Activated CD8-positive, alpha-beta memory T cell treated with anti-CD3 and anti-CD28 coated beads, Interleukin-2, amount 50 U/mL, for 48 hours (primary cell): ENCODE data around the gene C2orf76.
"Not testable (repeated sequence)": the region's sequence is repeated elsewhere in the genome, so short reads cannot be mapped to it uniquely, and the experiment has no call there.

Experiments
- DNase-seq: peaks from one replicate; pipeline ENCODE4 v3.0.0-alpha.2; 2020

C2orf76 gene

DNA sequence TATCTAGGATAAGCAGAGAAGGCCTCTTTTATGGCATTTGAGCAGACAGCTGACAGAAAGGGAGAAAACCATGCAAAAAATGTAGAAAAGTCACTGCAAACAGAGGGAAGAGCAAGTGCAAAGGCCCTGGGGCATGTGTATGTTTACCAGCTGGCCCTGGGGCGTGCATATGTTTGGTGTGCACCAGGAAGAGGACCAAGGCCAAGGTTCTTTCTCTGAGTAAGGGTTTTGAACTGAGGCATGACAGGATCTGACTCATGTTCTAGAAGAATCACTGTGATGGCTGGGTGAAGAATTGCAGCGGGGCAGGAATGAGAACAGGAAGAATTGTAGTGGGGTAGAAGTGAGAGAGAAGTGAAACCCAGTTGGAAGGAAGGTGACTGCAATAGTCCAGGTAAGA, 73.4 kb downstream of the C2orf76 start:
- DNase-seq, result no peak

DNA sequence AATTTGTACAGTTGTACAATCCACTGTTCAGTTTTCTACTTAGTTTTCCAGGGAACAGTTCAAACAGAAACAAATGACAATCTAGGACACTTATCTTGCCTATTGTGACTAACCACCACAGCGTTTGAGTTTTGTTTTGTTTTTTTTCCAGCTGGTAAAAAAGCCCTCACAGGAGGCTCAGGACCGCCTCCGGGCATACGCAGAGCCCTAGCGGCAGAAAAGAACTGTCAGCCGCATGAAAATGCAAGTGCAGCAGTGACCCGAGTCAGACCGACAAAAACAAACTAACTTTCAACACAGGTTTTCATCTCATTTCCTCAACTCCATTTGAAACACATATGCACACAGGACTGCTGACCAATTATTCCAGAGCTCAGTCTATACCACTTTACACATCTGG, 74.4 kb downstream of the C2orf76 start:
- no peak for DNase-seq

DNA sequence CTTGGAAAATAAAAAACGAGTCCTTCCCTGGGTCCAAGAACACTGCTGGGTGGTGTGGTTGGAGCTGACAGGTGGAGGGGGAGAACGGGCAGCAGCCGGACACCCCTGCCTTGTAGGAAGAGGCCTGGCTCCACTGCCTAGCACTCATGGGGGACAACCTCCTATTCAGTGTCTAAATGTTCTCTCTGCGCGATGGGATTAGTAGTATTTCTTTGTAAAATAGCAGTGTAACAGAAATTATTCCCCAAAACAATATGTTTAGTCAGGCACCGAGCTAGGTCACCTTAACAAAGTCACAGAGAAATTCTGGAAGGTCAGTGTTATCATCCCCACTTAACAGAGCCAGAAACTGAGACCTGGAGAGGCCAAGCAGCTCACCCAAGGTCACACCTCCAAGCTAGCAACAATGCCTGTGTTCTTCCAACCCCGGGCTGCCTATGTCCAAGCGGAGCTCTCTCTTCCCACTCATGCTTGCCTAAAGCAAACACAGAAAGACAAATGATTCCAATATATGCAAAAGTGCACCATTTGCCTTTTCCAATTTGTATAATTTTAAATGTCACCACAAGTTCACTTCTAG, 75.0 kb downstream of the C2orf76 start:
- DNase-seq, result no peak

DNA sequence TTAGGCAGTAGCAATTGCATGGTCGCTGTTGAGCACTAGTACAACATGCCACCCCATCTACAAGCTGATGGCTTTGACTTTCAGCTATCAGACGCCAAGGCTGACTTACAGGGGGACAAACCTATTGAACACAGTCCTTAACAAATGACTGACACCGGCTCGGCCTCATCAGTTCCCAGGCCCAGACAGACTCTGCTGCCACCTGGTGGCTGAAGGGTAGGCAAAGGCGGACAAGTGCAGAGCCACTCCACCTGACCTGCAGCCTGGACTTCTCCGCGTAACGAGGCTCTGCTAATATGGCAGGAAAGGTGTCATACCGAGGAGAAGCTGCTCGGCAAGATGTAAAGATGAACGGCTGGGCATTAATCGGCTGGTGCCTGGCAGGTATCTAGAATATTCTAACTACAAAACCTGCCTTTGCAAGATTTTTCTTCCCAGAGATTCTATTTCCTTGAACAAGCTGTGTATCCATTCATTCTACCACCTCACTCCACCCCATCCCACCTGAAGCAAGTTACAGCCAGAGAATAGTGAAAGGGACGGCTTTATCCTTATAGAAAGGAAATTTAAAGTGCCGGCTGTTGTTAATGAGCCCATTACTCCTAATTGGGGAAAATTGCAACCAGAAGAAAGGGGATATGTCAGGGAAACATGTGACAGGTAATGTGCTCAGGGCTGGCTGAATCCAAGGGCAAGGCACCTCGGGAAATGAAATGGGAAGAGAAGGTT, 75.6 kb downstream of the C2orf76 start:
- peak; percentile 83 for DNase-seq

DNA sequence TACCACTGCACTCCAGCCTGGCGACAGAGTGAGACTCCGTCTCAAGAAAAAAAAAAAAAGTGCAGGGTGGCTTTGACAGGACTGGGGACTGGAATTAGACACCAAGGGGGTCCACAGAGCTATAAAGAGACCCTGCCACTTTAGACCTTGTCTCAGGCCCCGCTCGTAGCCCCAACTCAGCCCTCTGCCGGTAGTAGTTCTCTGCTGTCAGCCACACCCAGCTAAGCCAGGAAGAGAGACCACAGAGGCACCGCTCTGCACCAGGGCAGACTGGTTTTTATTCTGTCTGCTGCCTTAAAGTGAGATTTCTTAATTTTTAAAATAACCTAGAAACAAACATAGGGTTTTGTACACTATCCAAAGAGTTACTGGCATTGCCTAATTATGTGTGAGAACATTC, 77.0 kb downstream of the C2orf76 start:
- no peak for DNase-seq

DNA sequence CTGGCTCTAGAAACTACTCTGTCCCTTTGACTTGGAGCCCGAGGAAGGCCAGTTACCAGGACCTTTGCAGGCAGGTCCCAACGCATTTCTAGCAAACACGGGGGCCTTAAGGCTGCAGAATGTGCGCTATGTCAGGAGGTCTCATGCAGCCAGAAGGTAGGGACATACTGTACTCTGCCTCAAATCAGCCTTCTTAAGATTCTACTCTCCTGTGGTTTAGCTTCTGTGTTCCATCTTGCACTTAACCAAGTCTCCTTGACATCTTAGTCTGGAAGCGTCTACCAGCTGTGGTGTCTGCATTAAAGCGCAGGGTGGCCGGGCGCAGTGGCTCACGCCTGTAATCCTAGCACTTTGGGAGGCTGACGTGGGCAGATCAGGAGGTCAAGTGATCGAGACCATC, 77.5 kb downstream of the C2orf76 start:
- DNase-seq, result no peak

DNA sequence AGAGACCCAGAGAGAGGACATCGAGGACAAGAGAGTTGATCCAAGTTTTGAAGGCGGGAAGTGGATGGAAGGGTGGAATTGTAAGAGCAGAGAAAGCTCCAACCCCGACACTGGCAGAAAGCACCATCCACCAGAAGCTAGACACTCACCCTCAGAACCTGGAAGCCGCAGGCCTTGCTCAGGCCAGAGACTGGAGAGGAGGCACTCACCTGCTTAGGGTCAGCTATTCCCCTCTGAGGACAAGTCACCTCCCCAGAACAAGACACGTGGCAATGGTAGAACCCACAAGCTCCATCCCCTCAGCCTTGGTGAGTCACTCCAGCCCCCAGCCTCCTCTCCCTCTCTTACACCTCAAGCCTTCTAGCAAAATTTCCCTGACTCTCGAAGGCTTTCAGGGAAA, 78.1 kb downstream of the C2orf76 start:
- no peak for DNase-seq

DNA sequence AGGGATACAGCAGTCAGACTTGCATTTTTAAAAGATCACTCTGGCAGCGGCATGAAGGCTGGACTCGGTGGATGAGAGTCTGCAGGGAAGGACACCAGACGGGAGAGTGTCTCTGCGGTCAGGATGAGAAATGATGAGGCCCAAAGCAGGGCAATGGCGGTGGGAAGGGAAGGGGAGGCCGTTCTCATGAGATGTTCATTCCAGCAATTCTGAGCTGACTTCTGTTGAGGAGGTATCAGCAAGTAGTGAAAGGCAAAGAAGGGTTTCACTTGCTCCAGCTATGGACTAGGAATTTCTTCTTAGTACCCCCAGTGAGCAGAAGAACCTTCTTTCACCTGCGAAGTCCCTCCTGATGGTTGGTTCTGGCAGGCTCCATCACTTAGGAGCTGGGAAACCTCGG, 80.0 kb downstream of the C2orf76 start:
- DNase-seq, result no peak

DNA sequence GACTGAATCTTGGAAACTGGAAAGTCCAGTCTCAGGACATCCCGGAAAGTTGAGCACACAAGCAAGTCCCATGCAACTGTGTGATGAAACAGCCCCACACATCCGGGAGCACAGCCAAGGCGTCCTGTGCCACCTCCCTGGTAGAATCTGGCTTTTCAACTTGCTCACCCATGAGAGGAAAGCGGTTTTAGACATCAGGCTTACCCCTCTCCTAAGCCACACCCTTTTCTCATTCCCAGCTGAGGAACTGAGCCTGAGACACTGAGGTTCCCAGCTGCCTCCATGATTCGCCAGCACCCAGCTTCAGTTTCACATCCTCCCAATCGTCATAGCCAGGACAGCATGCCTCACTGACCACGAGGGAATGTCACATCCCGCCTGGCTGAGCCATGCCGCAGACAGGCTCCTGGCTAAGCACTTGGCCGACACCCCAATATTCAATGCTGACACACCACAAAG, 82.7 kb downstream of the C2orf76 start:
- DNase-seq, result no peak

DNA sequence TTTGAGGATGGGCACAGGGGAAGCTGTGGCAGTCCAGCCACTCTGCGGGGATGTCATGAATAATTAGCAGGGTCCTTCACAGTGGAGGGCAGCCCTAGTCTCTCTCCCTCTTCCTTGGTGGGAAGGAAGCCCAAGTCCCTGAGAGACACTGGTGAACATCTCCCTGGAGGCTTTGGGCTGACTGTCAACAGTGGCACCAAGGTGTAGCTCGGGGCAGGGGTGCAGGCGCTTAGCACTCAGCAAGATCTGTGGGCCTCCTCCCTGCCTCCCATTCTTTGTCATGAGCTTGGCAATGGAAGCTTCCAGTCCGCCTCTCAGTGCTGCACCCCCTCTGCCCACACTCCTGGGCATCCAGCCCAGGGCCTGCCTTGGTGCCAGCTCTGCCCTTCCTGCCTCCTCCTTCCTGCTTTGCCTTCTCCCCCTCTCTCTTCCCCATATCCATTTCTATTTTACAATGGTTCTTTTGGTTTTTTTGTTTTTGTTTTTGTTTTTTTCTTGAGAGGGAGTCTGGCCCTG, 83.6 kb downstream of the C2orf76 start:
- DNase-seq, result no peak

DNA sequence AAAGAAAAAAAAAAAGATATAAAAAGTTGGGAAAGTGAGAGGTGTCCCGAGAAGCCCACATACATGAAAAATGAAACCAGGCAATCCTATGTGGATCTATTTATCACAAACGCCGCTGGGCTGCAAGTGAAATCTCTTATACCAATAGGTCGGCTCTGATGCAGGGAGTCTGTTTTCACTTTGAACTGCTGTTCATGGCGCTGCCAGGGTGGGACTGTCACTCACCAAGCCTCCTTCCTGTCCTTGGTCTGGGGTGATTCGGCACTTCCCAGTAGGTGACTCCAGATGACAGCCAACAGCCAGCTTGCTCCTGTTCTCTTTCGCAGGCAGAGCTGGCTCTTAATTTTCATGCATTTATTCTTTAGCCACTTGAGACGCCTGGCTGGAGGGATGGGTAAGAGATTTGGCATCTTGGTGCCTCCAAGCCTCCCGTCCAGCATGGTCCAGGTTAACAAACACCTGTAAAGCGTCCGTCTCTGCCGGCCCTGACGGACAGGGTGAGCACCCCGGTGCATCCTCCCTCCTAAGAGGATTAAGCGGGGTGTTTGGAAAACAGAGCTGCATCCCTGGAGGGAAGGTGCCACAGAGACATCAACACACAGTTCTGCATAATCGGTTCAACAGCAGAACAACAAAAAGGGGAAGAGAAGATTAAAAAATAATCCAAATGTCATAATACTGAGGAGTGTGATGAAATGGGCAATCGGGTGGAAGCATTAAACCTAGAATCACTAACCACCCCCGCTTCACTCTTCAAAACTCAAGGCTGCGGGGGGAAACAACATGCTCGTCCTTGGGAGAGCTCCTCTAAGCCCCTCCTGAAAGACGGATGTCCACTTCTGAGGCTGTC, 84.3 kb downstream of the C2orf76 start:
- no peak for DNase-seq

DNA sequence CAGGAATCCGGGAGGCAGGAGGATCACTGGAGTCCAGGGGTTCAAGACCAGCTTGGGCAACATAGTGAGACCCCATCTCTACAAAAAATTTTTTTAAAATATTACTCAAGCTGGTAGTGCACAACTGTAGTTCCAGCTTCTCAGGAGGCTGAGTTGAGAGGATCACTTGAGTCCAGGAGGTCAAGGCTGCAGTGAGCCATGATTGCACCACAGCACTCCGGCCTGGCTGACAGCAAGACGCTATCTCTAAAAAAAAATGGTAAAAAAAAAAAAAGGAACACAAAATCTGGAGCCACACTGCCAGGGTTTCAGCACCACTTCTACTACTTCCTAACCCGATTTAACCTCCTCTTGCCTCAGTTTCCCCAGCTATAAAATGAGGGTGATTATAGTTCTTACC, 86.0 kb downstream of the C2orf76 start:
- no peak for DNase-seq

DNA sequence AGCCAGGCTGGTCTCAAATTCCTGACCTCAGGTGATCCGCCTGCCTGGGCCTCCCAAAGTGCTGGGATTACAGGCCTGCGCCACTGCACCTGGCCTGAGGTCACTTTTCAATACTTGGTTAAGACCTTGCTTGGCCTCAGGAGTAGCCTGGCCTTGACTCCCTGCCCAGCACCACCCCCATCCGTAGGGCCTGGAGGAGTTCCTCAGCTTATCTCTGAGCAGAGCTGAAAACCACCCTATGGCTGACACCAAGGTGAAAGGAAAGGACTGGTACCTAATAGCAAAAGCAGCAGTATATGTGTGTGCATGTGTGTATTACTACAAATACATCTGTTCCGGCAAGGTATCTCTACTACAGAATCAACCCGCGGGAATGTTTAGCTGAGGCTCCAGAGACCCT, 87.0 kb downstream of the C2orf76 start:
- DNase-seq, result no peak

DNA sequence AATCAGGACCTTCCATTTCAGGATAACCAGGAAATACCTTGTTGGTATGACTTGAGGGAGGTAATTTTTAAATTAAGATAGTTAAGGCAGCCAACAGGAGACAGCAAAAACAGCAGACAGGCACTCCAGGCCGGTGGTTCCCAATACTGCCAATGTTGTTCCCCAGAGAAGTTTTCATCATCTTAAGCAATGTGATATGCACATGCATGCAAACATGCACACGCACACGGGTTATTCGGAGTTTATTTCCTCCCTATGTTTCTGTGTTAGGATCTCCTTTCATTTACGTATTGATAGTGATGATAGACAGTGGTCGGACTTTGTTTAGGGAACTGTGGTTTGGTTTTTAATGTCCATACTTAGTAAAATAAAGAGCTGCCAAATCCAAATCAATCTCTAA, 87.7 kb downstream of the C2orf76 start:
- DNase-seq, result no peak

DNA sequence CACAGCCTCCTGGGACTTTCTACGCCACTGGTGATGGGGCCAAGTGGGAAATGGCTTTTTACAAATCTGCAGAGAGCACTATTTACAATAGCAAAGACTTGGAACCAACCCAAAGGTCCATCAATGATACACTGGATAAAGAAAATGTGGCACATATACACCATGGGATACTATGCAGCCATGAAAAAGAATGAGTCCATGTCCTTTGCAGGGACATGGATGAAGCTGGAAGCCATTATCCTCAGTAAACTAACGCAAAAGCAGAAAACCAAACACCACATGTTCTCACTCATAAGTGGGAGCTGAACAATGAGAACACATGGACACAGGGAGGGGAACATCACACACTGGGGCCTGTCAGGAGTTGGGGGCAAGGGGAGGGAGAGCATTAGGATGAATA, 88.2 kb downstream of the C2orf76 start:
- DNase-seq, result not testable (repeated sequence)

DNA sequence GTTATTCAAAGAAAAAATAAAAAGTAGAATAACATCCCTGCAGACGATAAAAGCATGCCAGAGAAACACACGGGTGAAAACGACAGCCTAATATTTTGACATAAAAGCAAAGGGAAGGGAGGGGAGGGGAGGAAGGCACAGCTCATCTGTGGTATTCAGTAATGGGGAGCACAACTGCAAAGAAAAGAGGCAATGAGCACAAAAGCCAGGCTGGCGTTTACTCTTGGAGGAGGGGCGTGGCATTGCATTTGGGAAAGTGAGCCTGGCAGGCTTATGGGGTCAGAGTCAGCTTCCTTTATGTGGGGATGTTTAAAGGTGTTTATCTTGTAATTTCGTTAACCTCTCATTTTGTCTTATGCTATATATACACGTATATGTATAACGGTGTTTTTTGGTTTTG, 89.8 kb downstream of the C2orf76 start:
- no peak for DNase-seq

DNA sequence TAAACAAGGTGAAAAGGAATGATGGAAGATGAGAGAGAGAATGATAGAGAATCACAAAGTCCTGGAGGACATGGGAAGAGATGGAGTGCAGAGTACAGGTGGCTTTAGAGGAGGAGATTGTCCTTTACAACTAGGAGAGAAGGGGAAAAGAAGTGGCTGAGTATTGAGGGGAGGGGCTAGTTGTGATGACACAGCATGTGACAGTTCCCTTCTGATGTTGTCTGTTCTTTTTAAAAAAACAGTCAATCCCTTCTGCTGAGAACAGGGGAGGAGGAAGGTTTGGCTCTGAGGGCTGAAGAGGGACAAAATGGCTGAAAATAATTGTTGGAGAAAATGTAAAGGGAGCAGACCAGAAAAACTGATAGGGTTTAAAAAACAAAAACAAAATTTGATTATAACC, 99.0 kb downstream of the C2orf76 start:
- no peak for DNase-seq

DNA sequence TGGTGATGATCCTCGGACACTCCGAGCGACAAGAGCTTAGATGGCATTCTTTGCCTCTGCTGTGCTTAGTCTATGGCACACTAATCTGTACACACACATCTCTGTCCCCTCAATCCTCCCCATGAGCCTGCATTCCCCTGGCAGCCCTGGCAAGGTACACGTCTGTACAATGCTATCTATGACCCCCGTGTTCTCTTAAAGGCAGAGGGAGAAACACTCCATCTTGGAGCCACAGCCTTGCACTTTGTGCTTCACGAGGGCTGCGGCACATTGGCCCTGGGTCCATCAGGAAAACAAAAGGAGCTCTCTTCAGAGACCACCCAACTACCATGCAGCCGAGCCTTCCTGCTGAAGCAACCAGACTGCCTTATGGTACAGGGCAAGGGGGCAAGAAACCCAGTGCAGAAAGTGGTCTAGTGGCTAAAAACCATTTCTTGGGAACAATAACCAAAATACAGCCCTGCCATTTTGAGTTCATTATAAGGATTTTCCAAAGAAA, 100.5 kb downstream of the C2orf76 start:
- DNase-seq, result no peak

DNA sequence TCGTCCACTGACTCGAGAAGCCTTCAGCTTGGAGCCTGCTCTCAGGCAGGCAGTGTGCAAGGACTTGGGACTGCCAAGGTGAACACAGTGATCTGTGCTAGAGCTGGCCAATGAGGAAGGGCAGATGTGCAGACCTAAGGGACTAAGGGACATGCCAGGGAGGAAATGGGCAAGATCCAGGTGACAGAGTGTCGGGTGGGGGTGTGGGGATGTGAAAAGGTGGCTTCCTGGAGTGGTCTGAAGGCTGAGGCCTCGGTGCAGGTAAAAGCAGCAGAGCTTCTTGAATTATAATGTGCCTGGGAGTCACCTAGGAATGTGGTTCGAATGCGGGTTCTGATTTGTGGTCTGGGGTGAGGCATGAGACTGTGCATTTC, 101.0 kb downstream of the C2orf76 start:
- no peak for DNase-seq

DNA sequence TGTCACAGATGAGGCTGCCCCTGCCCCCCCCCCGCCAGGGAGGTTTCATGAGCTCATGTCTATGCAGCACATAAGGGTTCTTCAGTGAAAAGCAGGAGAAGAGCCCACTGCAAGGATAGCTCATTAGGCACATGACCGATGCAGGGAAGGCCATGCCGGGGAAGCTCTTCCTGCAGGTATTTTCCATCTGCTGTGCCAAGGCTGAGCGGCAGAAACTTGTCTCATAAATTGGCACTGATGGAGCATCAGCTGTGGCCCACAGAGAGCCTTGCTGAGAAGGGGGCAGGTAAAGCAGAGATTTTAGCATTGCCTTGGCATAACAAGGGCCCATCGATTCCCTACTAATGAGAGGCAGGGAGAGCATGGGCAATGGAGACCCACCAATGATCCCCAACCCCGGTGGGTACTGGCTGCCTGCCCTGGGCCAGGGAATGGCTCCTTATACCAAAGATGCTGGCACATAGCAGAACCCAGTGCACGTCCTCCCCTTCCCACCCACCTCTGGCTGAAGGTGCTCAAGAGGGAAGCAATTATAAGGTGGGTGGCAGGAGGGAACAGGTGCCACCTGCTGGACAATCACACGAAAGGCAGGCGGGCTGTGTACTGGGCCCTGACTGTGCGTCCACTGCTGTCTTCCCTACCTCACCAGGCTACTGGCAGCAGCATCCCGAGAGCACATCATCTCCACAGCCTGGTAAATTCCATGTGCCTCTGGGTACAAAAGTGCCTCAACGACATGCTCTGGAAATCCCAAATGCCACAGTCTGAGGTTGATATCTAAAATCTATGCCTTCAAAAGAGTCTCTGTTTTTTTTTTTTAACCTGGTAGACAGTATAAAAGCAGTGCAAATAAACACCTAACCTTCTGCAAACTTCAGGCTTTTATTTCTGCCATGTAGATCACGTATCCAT, 101.6 kb downstream of the C2orf76 start:
- peak; percentile 66 for DNase-seq

DNA sequence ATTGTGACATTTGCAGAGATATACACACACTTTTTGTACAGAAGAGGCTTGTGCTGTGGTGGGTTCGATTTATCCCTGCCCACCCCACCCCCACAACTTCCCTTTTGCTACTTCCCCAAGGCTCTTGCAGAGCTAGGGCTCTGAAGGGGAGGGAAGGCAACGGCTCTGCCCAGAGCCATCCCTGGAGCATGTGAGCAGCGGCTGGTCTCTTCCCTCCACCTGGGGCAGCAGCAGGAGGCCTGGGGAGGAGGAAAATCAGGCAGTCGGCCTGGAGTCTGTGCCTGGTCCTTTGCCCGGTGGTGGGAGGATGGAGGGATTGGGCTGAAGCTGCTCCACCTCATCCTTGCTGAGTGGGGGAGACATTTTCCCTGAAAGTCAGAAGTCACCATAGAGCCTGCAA, 103.0 kb downstream of the C2orf76 start:
- no peak for DNase-seq

DNA sequence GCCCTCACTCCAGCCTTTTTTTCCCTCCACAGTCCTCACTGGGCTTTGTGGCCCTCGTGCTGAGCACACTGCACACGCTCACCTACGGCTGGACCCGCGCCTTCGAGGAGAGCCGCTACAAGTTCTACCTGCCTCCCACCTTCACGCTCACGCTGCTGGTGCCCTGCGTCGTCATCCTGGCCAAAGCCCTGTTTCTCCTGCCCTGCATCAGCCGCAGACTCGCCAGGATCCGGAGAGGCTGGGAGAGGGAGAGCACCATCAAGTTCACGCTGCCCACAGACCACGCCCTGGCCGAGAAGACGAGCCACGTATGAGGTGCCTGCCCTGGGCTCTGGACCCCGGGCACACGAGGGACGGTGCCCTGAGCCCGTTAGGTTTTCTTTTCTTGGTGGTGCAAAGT, 103.6 kb downstream of the C2orf76 start:
- no peak for DNase-seq
